Measurements from ENCODE around the gene IL1RAP.

IL1RAP gene

DNA sequence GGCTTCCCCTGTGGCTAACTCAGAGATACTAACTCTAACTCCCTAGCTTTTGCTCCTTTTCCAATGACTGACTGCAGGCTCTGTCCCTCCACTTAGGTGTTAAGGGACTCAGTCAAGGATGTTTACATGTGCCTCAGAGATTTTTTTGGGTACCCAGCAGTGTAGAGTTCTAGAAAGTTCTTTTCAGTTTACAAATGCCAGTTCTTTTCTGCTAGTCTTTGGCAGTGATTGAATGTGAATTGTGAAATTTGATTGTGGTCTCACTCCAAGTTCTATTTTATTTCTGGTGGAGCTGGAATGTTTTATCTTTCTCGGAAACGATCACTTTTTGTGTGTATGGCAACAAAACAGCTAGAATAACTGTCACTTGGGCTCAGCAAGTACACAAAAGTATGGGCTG is 60.6 kb downstream of the IL1RAP start:
- TF ChIP-seq, protein P1, sequence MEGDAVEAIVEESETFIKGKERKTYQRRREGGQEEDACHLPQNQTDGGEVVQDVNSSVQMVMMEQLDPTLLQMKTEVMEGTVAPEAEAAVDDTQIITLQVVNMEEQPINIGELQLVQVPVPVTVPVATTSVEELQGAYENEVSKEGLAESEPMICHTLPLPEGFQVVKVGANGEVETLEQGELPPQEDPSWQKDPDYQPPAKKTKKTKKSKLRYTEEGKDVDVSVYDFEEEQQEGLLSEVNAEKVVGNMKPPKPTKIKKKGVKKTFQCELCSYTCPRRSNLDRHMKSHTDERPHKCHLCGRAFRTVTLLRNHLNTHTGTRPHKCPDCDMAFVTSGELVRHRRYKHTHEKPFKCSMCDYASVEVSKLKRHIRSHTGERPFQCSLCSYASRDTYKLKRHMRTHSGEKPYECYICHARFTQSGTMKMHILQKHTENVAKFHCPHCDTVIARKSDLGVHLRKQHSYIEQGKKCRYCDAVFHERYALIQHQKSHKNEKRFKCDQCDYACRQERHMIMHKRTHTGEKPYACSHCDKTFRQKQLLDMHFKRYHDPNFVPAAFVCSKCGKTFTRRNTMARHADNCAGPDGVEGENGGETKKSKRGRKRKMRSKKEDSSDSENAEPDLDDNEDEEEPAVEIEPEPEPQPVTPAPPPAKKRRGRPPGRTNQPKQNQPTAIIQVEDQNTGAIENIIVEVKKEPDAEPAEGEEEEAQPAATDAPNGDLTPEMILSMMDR (IDR thresholded peaks at IDR 0.05): no peak
- Histone ChIP-seq H3K4me3 (no peak overlapping the region), H3K27ac (peak overlapping the region in 1 of 2 donors; percentile 48)
- DNase-seq (ENCODE audit: low spot score): no peak

DNA sequence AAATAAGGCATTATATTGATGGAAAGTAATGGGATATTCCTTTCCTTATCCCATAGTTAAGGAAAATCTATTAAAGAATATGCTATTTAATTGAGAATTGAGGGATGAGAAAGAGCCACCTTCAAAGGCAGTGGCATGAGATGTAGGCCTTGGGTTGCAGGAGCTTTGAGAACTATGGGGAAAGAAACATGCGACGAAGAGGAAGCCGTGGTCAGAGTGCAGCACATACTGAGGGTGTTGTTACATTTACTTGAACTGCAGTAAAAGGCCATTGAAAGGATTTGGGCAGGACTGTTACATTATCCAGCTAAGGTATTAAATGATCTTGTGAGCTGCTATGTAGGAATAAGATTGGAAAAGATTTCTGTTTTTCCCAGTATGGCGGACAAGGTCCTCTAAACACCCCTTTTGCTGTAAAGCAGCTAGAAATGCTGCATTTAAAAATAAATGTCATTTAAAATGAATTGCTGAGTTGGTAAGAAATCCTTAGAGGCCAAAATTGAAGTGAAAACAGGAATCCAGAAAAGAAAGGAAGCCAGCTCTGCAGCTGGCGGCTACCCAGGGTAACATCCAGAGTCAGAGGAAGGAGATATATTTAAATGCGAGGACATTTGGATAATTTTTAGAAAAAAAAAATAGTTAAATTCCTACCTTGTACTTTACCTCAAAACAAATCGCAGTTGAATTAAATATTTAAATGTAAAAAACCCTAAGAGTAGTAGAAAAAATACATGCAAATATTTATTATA is 61.7 kb downstream of the IL1RAP start:
- no peak for DNase-seq (ENCODE audit: low spot score)
- TF ChIP-seq, protein P1 (IDR thresholded peaks at IDR 0.05): no peak
- Histone ChIP-seq H3K4me3 (no peak overlapping the region), H3K27ac (peak overlapping the region in 1 of 2 donors; percentile 43)

DNA sequence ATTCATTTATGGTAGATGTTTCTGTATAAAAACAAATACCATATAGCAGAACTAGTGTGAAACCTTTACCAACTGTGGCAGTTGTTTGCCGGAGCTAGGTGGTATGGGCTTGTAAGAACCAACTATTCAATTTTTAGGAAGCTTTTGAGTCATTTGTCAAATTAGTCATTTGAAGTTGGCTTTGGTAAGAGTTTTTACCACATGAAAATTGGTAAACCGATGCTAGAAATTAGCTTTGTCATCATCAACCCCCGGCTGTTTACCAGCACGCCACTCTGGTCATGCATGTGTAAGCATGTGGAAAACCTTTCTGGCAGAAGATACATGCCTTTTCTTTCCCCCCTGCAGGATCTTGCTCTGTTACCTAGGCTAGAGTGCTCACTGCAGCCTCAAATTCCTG is 63.3 kb downstream of the IL1RAP start:
- no peak overlapping the region for H3K4me3 ChIP-seq
- no peak for DNase-seq (ENCODE audit: low spot score)
- TF ChIP-seq, protein P1 (IDR thresholded peaks at IDR 0.05): no peak
- no peak overlapping the region for H3K27ac ChIP-seq

DNA sequence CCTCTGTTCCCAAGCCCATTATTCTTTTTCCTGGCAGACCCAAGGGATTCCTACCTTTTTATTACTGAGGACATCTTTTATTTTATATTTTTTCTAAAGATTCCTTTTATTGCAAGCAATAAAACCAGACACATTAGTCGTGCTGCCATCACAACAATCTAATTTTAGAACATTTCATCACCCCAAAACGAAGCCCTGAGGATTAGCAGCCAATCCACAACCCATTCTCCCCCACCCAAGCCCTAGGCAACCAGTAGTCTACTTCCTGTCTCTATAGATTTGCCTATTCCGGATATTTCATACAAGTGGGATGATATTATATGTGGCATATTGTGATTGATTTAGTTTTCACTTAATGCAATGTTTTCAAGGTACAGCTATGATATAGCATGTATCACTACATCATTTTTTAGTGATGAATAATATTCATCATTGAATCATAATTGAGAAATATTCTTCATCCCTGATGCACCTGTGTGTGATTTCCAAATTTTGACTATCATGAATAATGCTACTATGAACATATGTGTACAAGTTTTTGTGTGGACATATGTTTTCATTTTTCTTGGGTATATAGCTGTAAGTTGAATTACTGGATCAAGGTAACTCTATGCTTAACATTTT is 65.7 kb downstream of the IL1RAP start:
- TF ChIP-seq, protein P1 (IDR thresholded peaks at IDR 0.05): no peak
- Histone ChIP-seq H3K4me3 (no peak overlapping the region), H3K27ac (no peak overlapping the region)
- no peak for DNase-seq (ENCODE audit: low spot score)

DNA sequence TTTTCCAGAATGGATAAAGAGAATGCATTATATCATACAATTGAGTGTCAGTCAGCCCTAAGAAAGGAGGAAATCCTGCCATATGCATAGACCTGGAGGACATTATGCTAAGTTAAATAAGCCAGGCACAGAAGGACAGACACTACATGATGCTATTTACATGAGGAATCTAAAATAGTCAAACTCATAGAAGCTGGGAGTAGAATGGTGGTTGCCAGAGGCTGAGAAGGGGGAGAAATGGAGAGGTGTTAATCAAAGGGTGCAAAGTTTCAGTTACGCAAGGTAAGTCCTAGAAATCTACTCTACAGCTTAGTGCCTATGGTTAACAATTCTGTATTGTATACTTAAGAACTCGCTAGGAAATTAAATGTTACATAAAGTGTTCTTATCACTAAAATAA is 66.5 kb downstream of the IL1RAP start:
- TF ChIP-seq, protein P1 (IDR thresholded peaks at IDR 0.05): no peak
- DNase-seq (ENCODE audit: low spot score): no peak
- Histone ChIP-seq H3K27ac (no peak overlapping the region), H3K4me3 (no peak overlapping the region)

DNA sequence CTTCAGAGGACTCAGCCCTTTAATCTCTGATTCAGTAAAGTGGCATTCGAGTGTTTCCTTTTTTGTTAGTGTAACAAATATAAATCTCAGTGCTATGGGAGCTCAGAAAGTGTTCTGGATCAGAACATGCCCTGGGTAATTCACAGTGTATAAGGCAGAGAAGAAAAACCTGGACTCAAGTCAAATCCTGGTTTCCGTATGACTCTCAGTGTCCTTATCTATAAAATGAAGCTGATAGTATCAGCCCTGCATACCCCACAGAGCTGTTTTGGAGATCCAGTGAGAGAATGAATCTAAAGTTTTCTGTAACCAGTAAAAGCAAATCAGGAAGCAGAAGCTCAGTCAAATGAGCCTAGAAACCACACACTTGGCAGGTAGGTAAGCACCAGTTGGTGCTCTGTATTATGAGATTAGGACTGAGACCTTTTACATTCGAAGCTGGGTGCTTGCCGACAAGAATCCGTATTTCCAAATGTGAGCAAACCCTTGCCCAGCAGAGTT is 67.2 kb downstream of the IL1RAP start:
- no peak for DNase-seq (ENCODE audit: low spot score)
- TF ChIP-seq, protein P1 (IDR thresholded peaks at IDR 0.05): no peak
- H3K27ac ChIP-seq: no peak overlapping the region
- H3K4me3 ChIP-seq: no peak overlapping the region

DNA sequence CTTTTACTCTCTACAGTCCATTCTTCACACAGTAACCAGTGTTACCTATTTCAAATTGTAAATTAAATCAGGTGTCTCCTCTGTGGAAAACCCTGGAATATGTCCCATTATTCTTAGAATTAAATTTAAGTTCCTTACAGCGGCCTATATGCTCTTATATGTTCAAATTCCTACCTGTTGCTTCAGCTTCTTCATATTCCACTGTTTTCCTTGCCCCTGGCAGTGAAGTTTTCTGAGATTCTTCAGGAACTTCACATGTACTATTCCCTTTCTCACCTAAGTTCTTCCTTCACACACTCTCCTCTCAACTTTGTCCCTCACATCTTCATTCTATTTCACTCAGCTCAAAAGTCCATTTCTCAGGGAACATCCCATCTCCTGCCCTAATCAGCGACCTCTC is 68.8 kb downstream of the IL1RAP start:
- DNase-seq (ENCODE audit: low spot score): no peak
- Histone ChIP-seq H3K27ac (no peak overlapping the region), H3K4me3 (no peak overlapping the region)
- TF ChIP-seq, protein P1 (IDR thresholded peaks at IDR 0.05): no peak
